Stomach (tissue), 4 donors: ENCODE results near the gene SCD5.

ENCODE experiments used
- CTCF ChIP-seq, 7 experiments: fragments of 450-650 bp in 4 of 7; fragments of 200-600 bp in 3 of 7; sonication (generic) in 3 of 7; IDR thresholded peaks; one replicate each; pipeline ENCODE4 v1.5.1; 2016 to 2019; ENCODE audit warnings: antibody characterized with exemption in 7 of 7, control low read depth in 2 of 7, mild to moderate bottlenecking in 1 of 7
- EP300 ChIP-seq: sonication (generic); formaldehyde crosslinking; IDR thresholded peaks from one replicate; pipeline ENCODE4 v1.6.1; 2017; ENCODE audit warnings: antibody characterized with exemption
- POLR2A ChIP-seq, 4 donors: fragments of 450-650 bp; IDR thresholded peaks; one replicate each; pipeline ENCODE4 v1.6.1; 2016; ENCODE audit warnings: antibody characterized with exemption in 4 of 4, control low read depth in 2 of 4, mild to moderate bottlenecking in 1 of 4, moderate library complexity in 1 of 4
- POLR2AphosphoS5 ChIP-seq, 3 donors: sonication (generic); formaldehyde crosslinking; IDR thresholded peaks; one replicate each; pipeline ENCODE4 v1.6.1; 2016; ENCODE audit warnings: antibody characterized with exemption in 3 of 3

- TF ChIP-seq POLR2AphosphoS5 (IDR thresholded peaks at IDR 0.05): no peak
- TF ChIP-seq CTCF (IDR thresholded peaks at IDR 0.05): no peak
- TF ChIP-seq POLR2A (IDR thresholded peaks at IDR 0.05): no peak
- TF ChIP-seq EP300: no peak
These were observed 158.6 kb downstream of the SCD5 start for GRCh38 chr4:82639971-82640370.
